Measurements from ENCODE around the gene GBX2. TPM values are rescaled to one million over a fixed set of nuclear protein-coding genes. Genes with fewer than 3 reads are reported as not detected.

The GBX2 gene
- total RNA-seq = not detected
- not detected for polyA plus RNA-seq (2013, experiment 1 of 2)
- polyA plus RNA-seq (2013, experiment 2 of 2) = not detected
- total RNA-seq = 0 to 0.11 (median 0) reads per million in 172 experiments

GRCh38 chr2:236168110-236169080 is at the start of gene GBX2:
TSS of gene GBX2 (minus strand) at chr2:236168386. CDS start at chr2:236167971, 415 bp downstream.
- no peaks in the 10 kb centered on the region for H3K36me3 ChIP-seq (ENCODE audit: insufficient read depth, low read length)
- intact Hi-C loops (cut with DNase I, micrococcal nuclease) = no loop called here
- ChIA-PET CTCF (no interaction called here), POLR2A (no interaction called here)
- Mint-ChIP-seq H3K4me1 (ENCODE audit: low read depth) (peaks cover 25% of the 10 kb centered on the region), H3K36me3 (ENCODE audit: low read depth) (no peaks in the 10 kb centered on the region), H3K27me3 (peaks cover 58% of the 10 kb centered on the region), H3K4me3 (no peak within 1 kb of the TSS), H3K9me3 (no peaks in the 10 kb centered on the region), H3K27ac (no peak within 1 kb of the TSS)
- no peak within 1 kb of the TSS for H3K27ac ChIP-seq (ENCODE audit: low read depth in 1 of 2, low read length in 2 of 2)
- TF ChIP-seq, protein P1, sequence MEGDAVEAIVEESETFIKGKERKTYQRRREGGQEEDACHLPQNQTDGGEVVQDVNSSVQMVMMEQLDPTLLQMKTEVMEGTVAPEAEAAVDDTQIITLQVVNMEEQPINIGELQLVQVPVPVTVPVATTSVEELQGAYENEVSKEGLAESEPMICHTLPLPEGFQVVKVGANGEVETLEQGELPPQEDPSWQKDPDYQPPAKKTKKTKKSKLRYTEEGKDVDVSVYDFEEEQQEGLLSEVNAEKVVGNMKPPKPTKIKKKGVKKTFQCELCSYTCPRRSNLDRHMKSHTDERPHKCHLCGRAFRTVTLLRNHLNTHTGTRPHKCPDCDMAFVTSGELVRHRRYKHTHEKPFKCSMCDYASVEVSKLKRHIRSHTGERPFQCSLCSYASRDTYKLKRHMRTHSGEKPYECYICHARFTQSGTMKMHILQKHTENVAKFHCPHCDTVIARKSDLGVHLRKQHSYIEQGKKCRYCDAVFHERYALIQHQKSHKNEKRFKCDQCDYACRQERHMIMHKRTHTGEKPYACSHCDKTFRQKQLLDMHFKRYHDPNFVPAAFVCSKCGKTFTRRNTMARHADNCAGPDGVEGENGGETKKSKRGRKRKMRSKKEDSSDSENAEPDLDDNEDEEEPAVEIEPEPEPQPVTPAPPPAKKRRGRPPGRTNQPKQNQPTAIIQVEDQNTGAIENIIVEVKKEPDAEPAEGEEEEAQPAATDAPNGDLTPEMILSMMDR (IDR thresholded peaks at IDR 0.05) = no peak
- no peak within 1 kb of the TSS for H3K4me3 ChIP-seq (ENCODE audit: low read length)
- peaks cover 60 to 88% of the 10 kb centered on the region in 2 experiments for H3K27me3 ChIP-seq (ENCODE audit: control insufficient read depth in 1 of 2, insufficient read depth in 2 of 2, low read length in 2 of 2)
- ATAC-seq (ENCODE audit: poor library complexity) (no peak), DNase-seq (no peak)
- peaks cover 0 to 32% of the 10 kb centered on the region in 2 experiments for H3K9me3 ChIP-seq (ENCODE audit: control insufficient read depth in 1 of 2, insufficient read depth in 1 of 2, low read length in 2 of 2)
- peaks cover 9% of the 10 kb centered on the region for H3K4me1 ChIP-seq (ENCODE audit: insufficient read depth, low read length)

DNA sequence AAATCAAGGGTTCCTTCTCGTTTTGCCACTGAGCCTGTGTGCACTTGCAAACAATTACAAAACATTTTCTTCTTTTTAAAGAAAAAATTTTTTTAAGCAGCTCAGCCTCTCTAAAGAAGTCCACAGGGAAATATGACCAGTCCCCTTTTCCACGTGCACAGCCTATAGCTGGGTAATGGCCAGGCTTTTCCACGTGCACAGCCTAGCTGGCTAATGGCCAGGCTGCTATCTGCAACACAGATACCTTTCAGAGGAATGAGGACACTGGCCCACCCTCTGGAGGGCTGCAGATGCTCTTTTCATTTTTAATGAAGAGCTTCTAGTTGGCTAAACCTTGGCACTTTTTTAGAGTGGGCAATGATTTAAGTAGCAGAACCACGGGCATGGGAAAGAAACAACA is 49.7 kb upstream of the GBX2 start:
- H3K27me3 Mint-ChIP-seq = peaks cover 25% of the 10 kb centered on the region
- no peaks in the 10 kb centered on the region for H3K4me1 ChIP-seq (ENCODE audit: insufficient read depth, low read length)
- no peak overlapping the region for H3K27ac Mint-ChIP-seq
- no peak overlapping the region for H3K4me3 Mint-ChIP-seq
- intact Hi-C loops (cut with DNase I, micrococcal nuclease) = no loop called here
- no peak overlapping the region for H3K4me3 ChIP-seq (ENCODE audit: low read length)
- DNase-seq (no peak), ATAC-seq (ENCODE audit: poor library complexity) (no peak)
- H3K9me3 Mint-ChIP-seq = no peaks in the 10 kb centered on the region
- H3K27ac ChIP-seq (ENCODE audit: low read depth in 1 of 2, low read length in 2 of 2) = no peak overlapping the region
- ChIA-PET POLR2A (no interaction called here), CTCF (no interaction called here)
- H3K9me3 ChIP-seq (ENCODE audit: control insufficient read depth in 1 of 2, insufficient read depth in 1 of 2, low read length in 2 of 2) = peaks cover 0 to 4% of the 10 kb centered on the region in 2 experiments
- no peaks in the 10 kb centered on the region for H3K36me3 Mint-ChIP-seq (ENCODE audit: low read depth)
- H3K36me3 ChIP-seq (ENCODE audit: insufficient read depth, low read length) = no peaks in the 10 kb centered on the region
- TF ChIP-seq, protein P1 (IDR thresholded peaks at IDR 0.05) = no peak
- peaks cover 4 to 6% of the 10 kb centered on the region in 2 experiments for H3K27me3 ChIP-seq (ENCODE audit: control insufficient read depth in 1 of 2, insufficient read depth in 2 of 2, low read length in 2 of 2)
- no peaks in the 10 kb centered on the region for H3K4me1 Mint-ChIP-seq (ENCODE audit: low read depth)

- ATAC-seq (ENCODE audit: poor library complexity) (no peak), DNase-seq (no peak)
- TF ChIP-seq, protein P1 (IDR thresholded peaks at IDR 0.05) = no peak
- peaks cover 0 to 1% of the 10 kb centered on the region in 2 experiments for H3K9me3 ChIP-seq (ENCODE audit: control insufficient read depth in 1 of 2, insufficient read depth in 1 of 2, low read length in 2 of 2)
- H3K27me3 Mint-ChIP-seq = peaks cover 25% of the 10 kb centered on the region
- H3K27ac ChIP-seq (ENCODE audit: low read depth in 1 of 2, low read length in 2 of 2) = no peak overlapping the region
- ChIA-PET CTCF (no interaction called here), POLR2A (no interaction called here)
- H3K4me3 ChIP-seq (ENCODE audit: low read length) = no peak overlapping the region
- H3K36me3 ChIP-seq (ENCODE audit: insufficient read depth, low read length) = no peaks in the 10 kb centered on the region
- H3K36me3 Mint-ChIP-seq (ENCODE audit: low read depth) = no peaks in the 10 kb centered on the region
- no peaks in the 10 kb centered on the region for H3K4me1 ChIP-seq (ENCODE audit: insufficient read depth, low read length)
- H3K4me1 Mint-ChIP-seq (ENCODE audit: low read depth) = no peaks in the 10 kb centered on the region
- intact Hi-C loops (cut with DNase I, micrococcal nuclease) = no loop called here
- H3K4me3 Mint-ChIP-seq = no peak overlapping the region
- H3K27ac Mint-ChIP-seq = no peak overlapping the region
- H3K9me3 Mint-ChIP-seq = no peaks in the 10 kb centered on the region
- H3K27me3 ChIP-seq (ENCODE audit: control insufficient read depth in 1 of 2, insufficient read depth in 2 of 2, low read length in 2 of 2) = peaks cover 4 to 6% of the 10 kb centered on the region in 2 experiments
Measured at GRCh38 chr2:236216711-236217110, 48.5 kb upstream of the GBX2 start.
